ENCODE data around the gene TYW1.
"Not testable (repeated sequence)": the region's sequence is repeated elsewhere in the genome, so short reads cannot be mapped to it uniquely, and the experiment has no call there.

The TYW1 gene

GRCh38 chr7:66996444-66997191, at the start of gene TYW1:
Gene TYW1, plus strand, starts transcription at chr7:66996833. Its CDS starts 146 bp downstream, at chr7:66996979.
- in situ Hi-C loops (cut with HindIII; ENCODE audit: low sequenced_read_pairs) = not testable (repeated sequence)

GRCh38 chr7:66948480-66949109, 48.0 kb upstream of the TYW1 start:
- in situ Hi-C loops (cut with HindIII; ENCODE audit: low sequenced_read_pairs) = no loop called here

GRCh38 chr7:66950311-66950710, 46.3 kb upstream of the TYW1 start:
- in situ Hi-C loops (cut with HindIII; ENCODE audit: low sequenced_read_pairs) = no loop called here

- in situ Hi-C loops (cut with HindIII; ENCODE audit: low sequenced_read_pairs) = no loop called here
Measured at GRCh38 chr7:66950763-66951162, 45.9 kb upstream of the TYW1 start.

- in situ Hi-C loops (cut with HindIII; ENCODE audit: low sequenced_read_pairs) = no loop called here
Measured at GRCh38 chr7:66952343-66953043, 44.1 kb upstream of the TYW1 start.

- in situ Hi-C loops (cut with HindIII; ENCODE audit: low sequenced_read_pairs) = no loop called here
Measured at GRCh38 chr7:66953044-66953427, 43.6 kb upstream of the TYW1 start.

- in situ Hi-C loops (cut with HindIII; ENCODE audit: low sequenced_read_pairs) = no loop called here
Measured at GRCh38 chr7:66957595-66958290, 38.9 kb upstream of the TYW1 start.

GRCh38 chr7:66958538-66959350, 37.9 kb upstream of the TYW1 start:
- in situ Hi-C loops (cut with HindIII; ENCODE audit: low sequenced_read_pairs) = no loop called here

- in situ Hi-C loops (cut with HindIII; ENCODE audit: low sequenced_read_pairs) = no loop called here
Measured at GRCh38 chr7:66960192-66960591, 36.4 kb upstream of the TYW1 start.

GRCh38 chr7:66961096-66961495, 35.5 kb upstream of the TYW1 start:
- in situ Hi-C loops (cut with HindIII; ENCODE audit: low sequenced_read_pairs) = no loop called here

GRCh38 chr7:66964411-66964810, 32.2 kb upstream of the TYW1 start:
- in situ Hi-C loops (cut with HindIII; ENCODE audit: low sequenced_read_pairs) = no loop called here

- in situ Hi-C loops (cut with HindIII; ENCODE audit: low sequenced_read_pairs) = no loop called here
Measured at GRCh38 chr7:66967029-66967428, 29.6 kb upstream of the TYW1 start.

GRCh38 chr7:66969001-66969400, 27.6 kb upstream of the TYW1 start:
- in situ Hi-C loops (cut with HindIII; ENCODE audit: low sequenced_read_pairs) = not testable (repeated sequence)

GRCh38 chr7:66970310-66970709, 26.3 kb upstream of the TYW1 start:
- in situ Hi-C loops (cut with HindIII; ENCODE audit: low sequenced_read_pairs) = no loop called here

GRCh38 chr7:66974986-66975590, 21.5 kb upstream of the TYW1 start:
- in situ Hi-C loops (cut with HindIII; ENCODE audit: low sequenced_read_pairs) = no loop called here

- in situ Hi-C loops (cut with HindIII; ENCODE audit: low sequenced_read_pairs) = not testable (repeated sequence)
Measured at GRCh38 chr7:66978312-66978711, 18.3 kb upstream of the TYW1 start.

GRCh38 chr7:66979013-66979412, 17.6 kb upstream of the TYW1 start:
- in situ Hi-C loops (cut with HindIII; ENCODE audit: low sequenced_read_pairs) = not testable (repeated sequence)

- in situ Hi-C loops (cut with HindIII; ENCODE audit: low sequenced_read_pairs) = not testable (repeated sequence)
Measured at GRCh38 chr7:66980336-66980735, 16.3 kb upstream of the TYW1 start.

- in situ Hi-C loops (cut with HindIII; ENCODE audit: low sequenced_read_pairs) = not testable (repeated sequence)
Measured at GRCh38 chr7:66989552-66989951, 7.1 kb upstream of the TYW1 start.

- in situ Hi-C loops (cut with HindIII; ENCODE audit: low sequenced_read_pairs) = not testable (repeated sequence)
Measured at GRCh38 chr7:66994051-66994450, 2.6 kb upstream of the TYW1 start.

All from endothelial cell of hepatic sinusoid (primary cell).